Testis (tissue), 2 donors: ENCODE data around the gene CERS2.

Experiments
- POLR2A ChIP-seq: fragments of 450-650 bp; IDR thresholded peaks from one replicate; pipeline ENCODE4 v1.6.1; 2017; ENCODE audit warnings: antibody characterized with exemption, mild to moderate bottlenecking, moderate library complexity
- TF ChIP-seq, protein P1 (sequence below), 3 experiments: fragments of 450-650 bp in 2 of 3; fragments of 200-600 bp in 1 of 3; sonication (generic) in 1 of 3; IDR thresholded peaks; one replicate each; pipeline ENCODE4 v1.5.1; 2016 to 2019; ENCODE audit warnings: antibody characterized with exemption in 3 of 3, mild to moderate bottlenecking in 2 of 3, moderate library complexity in 1 of 3

DNA sequence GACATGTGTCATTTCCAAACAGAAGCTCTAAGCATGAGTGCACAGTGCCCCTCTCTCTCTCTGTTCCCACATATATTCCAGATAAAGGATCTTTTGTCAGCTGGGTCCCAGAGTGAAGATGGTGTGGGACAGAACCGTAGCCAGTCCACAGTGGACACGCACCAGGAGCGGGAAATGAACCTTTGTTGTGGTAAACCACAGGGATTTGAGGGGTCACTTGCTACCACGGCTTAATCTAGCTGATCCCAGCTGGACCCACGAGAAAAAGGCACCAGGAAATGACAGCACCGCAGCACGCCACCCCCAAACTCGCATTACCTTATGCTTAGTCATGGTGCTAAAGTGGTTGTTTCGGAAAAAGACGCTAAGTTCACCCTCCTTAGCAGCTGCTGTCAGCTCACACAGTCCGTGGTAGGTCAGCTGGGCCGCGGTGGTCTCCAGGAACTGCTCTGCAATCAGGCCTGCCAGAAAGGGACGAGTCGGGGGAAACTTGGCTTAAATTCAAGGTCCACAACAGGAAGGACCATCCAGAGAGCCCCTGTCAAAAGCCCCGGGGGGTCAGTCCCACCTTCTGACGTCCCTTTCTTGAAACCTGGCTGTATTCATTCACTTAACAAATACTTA lies 24.5 kb upstream of the CERS2 start:
- TF ChIP-seq, protein P1, sequence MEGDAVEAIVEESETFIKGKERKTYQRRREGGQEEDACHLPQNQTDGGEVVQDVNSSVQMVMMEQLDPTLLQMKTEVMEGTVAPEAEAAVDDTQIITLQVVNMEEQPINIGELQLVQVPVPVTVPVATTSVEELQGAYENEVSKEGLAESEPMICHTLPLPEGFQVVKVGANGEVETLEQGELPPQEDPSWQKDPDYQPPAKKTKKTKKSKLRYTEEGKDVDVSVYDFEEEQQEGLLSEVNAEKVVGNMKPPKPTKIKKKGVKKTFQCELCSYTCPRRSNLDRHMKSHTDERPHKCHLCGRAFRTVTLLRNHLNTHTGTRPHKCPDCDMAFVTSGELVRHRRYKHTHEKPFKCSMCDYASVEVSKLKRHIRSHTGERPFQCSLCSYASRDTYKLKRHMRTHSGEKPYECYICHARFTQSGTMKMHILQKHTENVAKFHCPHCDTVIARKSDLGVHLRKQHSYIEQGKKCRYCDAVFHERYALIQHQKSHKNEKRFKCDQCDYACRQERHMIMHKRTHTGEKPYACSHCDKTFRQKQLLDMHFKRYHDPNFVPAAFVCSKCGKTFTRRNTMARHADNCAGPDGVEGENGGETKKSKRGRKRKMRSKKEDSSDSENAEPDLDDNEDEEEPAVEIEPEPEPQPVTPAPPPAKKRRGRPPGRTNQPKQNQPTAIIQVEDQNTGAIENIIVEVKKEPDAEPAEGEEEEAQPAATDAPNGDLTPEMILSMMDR (IDR thresholded peaks at IDR 0.05): no peak
- no peak for TF ChIP-seq POLR2A
